AG04450 (cell line): ENCODE results near the gene CDC6. TPM values are rescaled to one million over a fixed set of nuclear protein-coding genes. Genes with fewer than 3 reads are reported as not detected.

ENCODE experiments used
- CTCF ChIA-PET: fragments of 300-600, 350-600 bp; formaldehyde crosslinking; extraction: SDS; loops from one replicate; lab custom pipeline; 2022; ENCODE audit warnings: antibody characterized with exemption, inconsistent platforms; lab: Charles Lee
- POLR2A ChIA-PET: fragments of 350-600 bp; formaldehyde crosslinking; extraction: SDS; loops from one replicate; lab custom pipeline; 2021; ENCODE audit warnings: antibody characterized with exemption, inconsistent platforms; lab: Yijun Ruan, JAX
- DNase-seq: peaks from one replicate; pipeline ENCODE4 v3.0.0-alpha.2; 2011; ENCODE audit warnings: low read depth, low spot score
- H3K27ac ChIP-seq: one replicate; pipeline ENCODE4 v1.5.1; 2012; ENCODE audit warnings: low read depth, low read length, control low read depth
- H3K27me3 ChIP-seq: one replicate; pipeline ENCODE4 v1.6.0; 2012; ENCODE audit warnings: low read length; ENCODE audit not compliant: control insufficient read depth, insufficient read depth
- H3K4me3 ChIP-seq: 2 replicates; pipeline ENCODE4 v1.5.1; 2011; ENCODE audit warnings: mild to moderate bottlenecking, low read depth, low read length, control low read depth
- H3K9me3 ChIP-seq: 2 replicates; pipeline ENCODE4 v1.5.1; 2012; ENCODE audit warnings: low read length; ENCODE audit not compliant: control insufficient read depth, insufficient read depth
- CTCF ChIP-seq: IDR thresholded peaks from 2 replicates; pipeline ENCODE4 v1.5.1; 2011; ENCODE audit warnings: low read depth, low read length, control low read depth, inconsistent platforms
- polyA plus RNA-seq: library from polyadenylated mRNA; depleted of rRNA; stranded (reverse); fragments of >200 nt; gene quantifications from 2 replicates; pipeline ENCODE4 v1.2.3, GENCODE V29; 2011

CDC6 gene
- polyA plus RNA-seq, 1 experiment = 8.6 TPM

GRCh38 chr17:40268141-40268712 lies 19.5 kb upstream of the CDC6 start:
- DNase-seq = no peak
- CTCF ChIA-PET = interaction anchor here (0.5 to 1.9 kb wide), 3 partner anchors 49 to 124 kb away, joined by 3 to 6 read pairs (median 3); partner anchors contain the start of gene WIPF2
- Histone ChIP-seq H3K9me3 (no peaks in the 10 kb centered on the region), H3K27me3 (no peaks in the 10 kb centered on the region), H3K4me3 (no peak overlapping the region), H3K27ac (no peak overlapping the region)
- TF ChIP-seq CTCF = no peak
- POLR2A ChIA-PET = interaction anchor here (1.1 to 1.4 kb wide), 2 partner anchors 15 to 50 kb away, joined by 3 read pairs; no protein-coding TSS in a partner anchor

- Histone ChIP-seq H3K27me3 (no peaks in the 10 kb centered on the region), H3K9me3 (no peaks in the 10 kb centered on the region), H3K27ac (no peak overlapping the region), H3K4me3 (no peak overlapping the region)
- no peak for DNase-seq
- ChIA-PET CTCF (no interaction called here), POLR2A (no interaction called here)
- TF ChIP-seq CTCF = no peak
These were observed 9.3 kb upstream of the CDC6 start for GRCh38 chr17:40278414-40278813.

GRCh38 chr17:40279402-40279801 lies 8.3 kb upstream of the CDC6 start:
- TF ChIP-seq CTCF = no peak
- CTCF ChIA-PET = no interaction called here

DNA sequence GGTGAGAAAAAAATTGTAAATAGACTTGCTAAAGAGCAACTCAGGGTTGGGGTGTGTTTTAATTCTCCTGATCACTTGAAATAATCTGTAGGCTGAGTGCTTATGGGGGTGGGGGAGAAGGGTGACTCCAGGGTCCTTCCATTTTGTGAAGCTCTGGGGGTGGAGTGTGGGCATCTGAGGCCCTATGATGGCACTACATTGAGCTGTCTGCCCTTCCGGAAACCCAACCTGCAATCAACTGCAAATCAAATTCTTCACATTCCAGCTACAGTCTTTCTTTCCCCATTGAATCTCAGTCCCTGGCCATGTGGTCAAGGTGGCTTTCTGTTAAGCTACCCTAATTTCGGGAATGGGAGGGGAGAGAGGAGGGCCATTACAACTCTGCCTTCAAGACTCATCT lies 6.0 kb upstream of the CDC6 start:
- Histone ChIP-seq H3K9me3 (no peaks in the 10 kb centered on the region), H3K27ac (no peak overlapping the region), H3K27me3 (no peaks in the 10 kb centered on the region), H3K4me3 (no peak overlapping the region)
- ChIA-PET POLR2A (interaction anchor here (0.6 kb wide), 1 partner anchor 222 kb away, joined by 3 read pairs; no protein-coding TSS in a partner anchor), CTCF (interaction anchor here (3.5 kb wide), 1 partner anchor 63 kb away, joined by 19 read pairs; the partner anchor contains the start of gene WIPF2)
- DNase-seq = no peak
- TF ChIP-seq CTCF = no peak

More at GRCh38 chr17:40279402-40279801, 8.3 kb upstream of the CDC6 start:
- Histone ChIP-seq H3K9me3 (no peaks in the 10 kb centered on the region), H3K27me3 (no peaks in the 10 kb centered on the region), H3K4me3 (no peak overlapping the region), H3K27ac (no peak overlapping the region)
- DNase-seq = no peak
- POLR2A ChIA-PET = no interaction called here

DNA sequence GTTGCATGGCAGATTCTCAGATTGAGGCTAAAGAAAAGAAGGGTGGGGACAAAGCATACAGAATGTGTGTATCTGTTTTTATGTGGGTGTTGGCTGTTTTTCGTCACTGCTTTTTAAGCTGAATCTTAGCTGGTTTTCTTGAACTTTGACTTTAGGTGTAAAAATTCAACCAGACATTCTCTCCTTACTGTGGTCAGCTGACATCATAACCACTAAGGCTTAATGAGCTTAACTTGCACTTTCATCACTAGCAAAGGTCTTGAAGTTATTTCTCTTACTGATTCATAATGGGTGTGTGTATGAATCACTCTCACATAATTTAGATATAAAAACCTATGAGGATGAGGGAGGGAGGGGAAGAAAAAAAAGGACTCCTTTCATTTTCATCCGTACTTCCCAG lies 4.0 kb upstream of the CDC6 start:
- CTCF ChIA-PET = interaction anchor here (0.6 to 3.5 kb wide), 12 partner anchors 8 to 270 kb away, joined by 3 to 19 read pairs (median 3); partner anchors contain the start of gene WIPF2
- H3K9me3 ChIP-seq = no peaks in the 10 kb centered on the region
- H3K27ac ChIP-seq = peak overlapping the region; percentile 74
- no peaks in the 10 kb centered on the region for H3K27me3 ChIP-seq
- DNase-seq = peak; percentile 75
- POLR2A ChIA-PET = interaction anchor here (0.7 to 1.9 kb wide), 5 partner anchors 12 to 65 kb away, joined by 3 to 6 read pairs (median 3); partner anchors contain the start of gene WIPF2
- peak overlapping the region; percentile 44 for H3K4me3 ChIP-seq
- TF ChIP-seq CTCF = no peak
